Activated CD4-positive, alpha-beta T cell treated with anti-CD3 and anti-CD28 coated beads, Interleukin-2, amount 50 U/mL, for 1 hour (primary cell): ENCODE data around the gene UTF1.
"Not testable (repeated sequence)": the region's sequence is repeated elsewhere in the genome, so short reads cannot be mapped to it uniquely, and the experiment has no call there.

Source experiments
- DNase-seq: peaks from one replicate; pipeline ENCODE4 v3.0.0-alpha.2; 2020

UTF1 gene

DNA sequence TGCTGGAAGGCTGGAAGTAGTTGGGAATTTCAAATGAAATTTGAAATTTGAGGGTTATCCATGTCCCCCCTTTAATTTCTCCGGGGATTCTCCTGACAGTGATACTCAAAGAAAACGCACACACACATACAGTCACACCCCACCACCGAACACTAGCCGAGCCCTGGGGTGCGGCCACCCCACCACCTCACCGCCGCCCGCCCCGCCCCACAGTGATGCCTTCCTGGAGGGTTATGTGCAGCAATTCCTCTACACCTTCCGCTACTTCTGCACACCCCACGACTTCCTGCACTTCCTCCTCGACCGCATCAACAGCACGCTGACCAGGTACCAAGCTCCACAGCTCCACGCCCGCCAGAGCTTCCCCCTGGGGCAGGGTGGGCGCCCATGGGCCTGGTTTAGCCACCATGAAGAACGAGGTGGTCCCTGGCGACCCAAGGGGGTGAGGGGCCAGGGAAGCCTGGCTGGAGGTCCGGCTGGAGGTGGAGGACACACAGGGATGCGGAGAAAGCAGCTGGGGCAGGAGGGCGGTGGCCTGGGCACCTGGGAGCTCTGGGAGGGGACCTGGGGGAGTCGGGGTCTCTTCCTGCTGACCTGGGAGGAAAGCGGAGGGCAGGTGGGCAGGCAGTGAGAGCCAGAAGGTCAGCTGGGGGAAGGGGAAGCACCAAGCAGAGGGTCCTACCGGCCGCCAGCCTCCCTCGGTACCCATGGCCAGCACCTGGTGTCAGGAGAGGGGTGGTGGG is 19.4 kb upstream of the UTF1 start:
- DNase-seq = no peak

DNA sequence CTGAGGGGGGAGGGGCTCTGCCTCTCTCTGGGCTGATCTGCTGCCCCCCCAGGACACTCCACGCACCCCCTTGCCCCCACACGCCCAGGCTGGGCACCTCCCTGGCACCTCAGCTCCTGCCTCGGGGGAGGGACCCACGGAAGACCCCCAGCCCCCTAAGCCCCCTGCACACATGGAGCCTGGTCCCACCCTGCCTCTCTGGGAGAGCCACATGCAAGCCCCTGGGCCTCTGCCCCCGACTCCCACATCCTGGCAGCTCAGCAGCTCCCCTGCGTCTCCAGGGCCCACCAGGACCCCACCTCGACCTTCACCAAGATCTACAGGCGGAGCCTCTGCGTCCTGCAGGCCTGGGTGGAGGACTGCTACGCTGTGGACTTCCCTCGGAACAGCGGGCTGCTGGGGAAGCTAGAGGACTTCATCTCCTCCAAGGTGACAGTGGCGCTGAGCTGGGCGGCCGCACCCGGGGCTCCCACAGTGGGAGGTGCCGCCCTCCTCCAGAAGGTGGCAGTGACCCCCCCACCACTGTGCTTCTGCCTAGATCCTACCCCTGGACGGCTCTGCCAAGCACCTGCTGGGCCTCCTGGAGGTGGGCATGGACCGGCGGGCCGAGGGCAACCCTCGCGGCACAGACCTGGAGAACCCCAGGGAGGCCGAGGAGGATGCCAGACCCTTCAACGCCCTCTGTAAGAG is 18.7 kb upstream of the UTF1 start:
- DNase-seq = no peak

DNA sequence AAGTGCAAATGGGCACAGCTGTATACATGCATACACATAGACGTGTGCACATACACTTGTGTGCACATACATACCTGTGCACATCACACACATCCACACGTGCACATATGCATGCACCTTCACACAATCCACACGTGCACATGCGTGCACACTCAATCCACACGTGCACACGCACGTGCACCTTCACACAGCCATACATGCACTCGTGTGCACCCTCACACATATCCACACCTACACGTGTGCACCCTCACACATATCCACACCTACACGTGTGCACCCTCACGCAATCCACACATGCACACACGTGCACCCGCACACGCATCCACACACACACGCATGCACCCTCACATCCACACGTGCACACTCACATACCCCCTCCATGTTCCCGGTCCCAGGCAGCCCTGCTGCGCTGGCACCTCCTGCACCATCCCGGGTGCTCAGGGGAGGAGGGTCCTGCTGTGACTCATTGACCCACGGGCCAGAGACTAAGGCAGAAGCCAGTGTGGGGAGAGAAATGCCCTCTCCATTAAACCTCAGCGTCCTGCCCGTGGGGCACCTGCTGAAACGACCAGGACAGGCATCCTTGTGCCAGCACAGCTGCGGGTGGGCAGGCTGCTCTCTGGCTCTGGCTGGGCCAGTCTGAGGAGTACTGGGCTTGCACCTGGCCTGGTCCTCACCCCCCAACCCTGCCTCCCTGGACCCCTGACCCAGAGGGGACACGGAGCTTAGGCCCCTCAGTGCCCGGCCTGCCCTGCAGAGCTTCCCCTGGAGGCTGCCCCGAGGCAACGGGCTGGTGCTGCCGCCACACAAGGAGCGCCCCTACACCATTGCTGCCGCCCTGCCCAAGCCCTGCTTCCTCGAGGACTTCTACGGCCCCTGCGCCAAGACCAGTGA is 17.8 kb upstream of the UTF1 start:
- no peak for DNase-seq

DNA sequence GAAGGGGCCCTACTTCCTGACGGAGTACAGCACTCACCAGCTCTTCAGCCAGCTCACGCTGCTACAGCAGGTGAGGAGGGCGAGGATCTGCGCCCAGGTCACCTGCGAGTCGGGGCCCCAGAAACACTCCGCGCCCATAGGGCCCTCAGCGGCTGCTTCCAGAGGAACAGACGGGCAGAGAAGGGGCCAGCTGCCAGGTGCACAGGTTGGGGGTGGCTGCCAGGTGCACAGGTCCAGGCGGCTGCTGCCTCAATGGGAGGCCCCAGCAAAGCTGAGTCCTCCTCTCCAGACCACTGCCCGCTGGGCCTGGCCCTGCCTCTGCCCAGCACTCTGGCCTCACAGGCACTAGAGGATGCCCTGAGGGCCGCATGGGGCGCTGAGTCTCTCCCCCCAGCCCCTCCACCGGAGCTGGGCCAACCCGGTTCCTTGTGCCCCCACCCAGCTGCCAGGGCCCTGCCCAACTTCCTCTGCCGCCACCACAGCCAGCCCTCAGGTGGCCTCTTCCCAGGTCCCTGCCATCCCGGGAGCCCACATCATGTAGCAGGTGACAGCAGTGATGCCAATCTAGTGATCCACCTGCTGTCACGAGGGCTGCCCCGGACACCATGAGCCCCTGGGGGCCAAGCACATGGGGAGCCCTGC is 17.0 kb upstream of the UTF1 start:
- no peak for DNase-seq

DNA sequence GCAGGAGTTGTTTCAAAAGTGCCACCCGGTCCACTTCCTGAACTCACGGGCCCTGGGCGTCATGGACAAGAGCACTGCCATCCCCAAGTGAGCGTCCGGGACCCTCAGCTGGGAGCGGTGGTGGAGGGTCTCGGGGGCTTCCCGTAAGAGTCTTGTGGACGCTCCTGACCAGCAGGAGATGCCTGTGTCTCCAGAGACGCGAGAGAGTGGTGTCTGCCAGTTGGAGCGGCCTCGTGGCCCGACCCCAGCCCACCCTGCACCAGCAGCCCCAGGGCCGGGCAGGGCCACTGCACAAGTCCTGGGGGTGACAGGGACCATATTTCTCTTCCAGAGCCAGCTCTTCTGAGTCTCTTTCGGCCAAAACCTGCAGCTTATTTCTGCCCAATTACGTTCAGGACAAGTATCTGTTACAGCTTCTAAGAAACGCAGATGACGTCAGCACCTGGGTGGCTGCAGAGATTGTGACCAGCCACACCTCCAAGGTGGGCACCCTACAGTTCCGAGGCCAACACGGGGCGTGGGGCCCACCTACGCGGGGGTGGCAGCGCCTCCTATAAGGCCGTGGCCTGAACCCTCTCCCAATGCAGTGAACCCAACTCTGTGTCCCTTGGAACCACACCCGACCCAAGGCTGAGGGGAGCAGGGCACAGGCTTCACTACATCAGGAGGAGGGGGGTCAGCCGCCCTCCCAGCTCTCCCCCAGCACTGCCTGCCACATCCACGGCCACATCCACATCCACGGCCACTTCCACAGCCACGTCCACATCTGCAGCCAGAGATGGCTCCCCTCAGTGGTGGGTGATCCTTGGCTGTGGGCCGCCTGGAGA is 16.2 kb upstream of the UTF1 start:
- no peak for DNase-seq

DNA sequence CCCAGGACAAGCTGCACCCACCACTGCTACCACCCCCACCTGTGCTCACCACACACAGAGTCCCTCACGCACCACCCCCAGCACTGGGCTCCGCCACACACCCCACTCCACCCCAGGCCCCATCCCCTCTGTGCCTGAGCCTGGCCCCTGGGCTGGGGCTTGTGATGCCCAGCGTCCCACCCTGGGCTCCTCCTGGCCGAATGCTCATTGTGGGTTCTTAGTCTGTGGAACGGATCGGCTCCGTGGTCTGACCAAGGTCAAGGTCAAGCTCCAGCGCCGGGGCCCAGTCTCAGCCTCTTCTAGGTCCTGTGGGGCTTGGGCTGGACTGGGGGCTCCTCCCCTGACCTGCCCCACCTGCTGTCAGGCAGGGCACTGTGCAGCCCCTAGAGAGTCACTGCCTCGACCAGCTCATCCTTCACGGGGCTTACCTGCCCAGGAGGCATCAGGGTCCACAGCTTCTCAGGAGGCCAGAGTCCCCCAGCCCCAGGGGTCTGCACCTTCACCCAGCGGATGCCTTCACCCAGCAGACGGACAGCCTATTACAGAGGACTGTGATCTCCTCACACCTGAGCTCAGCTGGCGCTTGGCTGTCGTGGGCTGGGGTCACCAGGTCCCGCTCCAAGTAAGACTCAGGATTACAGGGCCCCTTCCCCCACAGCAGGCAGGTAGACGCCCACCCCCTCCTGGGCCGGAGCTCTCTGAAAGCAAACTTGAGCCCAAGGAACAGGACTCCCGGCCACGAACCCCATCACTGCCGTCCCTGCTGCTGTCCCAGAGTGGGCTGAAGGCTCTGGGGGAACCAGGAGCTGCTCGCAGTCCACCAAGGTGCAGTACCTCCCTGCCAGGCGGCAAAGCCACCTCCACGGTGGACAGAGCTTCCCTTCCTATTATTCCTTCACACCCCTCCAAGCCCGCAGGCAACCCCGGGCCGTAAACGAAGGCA is 15.3 kb upstream of the UTF1 start:
- no peak for DNase-seq

DNA sequence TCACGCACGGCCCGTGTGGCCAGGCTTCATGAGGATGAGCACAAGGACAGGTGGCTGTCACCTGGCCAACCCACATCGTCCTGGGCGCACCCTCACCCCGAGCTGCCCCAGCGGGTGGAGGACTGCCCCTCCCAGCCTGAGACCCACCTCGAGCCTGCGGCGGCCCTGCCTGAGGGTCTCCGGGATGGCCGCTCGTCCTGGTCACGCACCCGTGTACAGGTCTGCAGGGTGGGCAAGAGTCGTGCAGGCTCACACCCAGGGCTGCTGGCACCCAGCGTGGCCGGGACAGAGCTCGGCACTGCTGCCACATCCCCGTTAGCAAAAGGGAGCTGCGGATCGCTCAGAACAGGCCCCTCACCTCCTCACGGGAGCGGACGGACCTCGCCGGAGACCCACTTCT is 14.4 kb upstream of the UTF1 start:
- no peak for DNase-seq

DNA sequence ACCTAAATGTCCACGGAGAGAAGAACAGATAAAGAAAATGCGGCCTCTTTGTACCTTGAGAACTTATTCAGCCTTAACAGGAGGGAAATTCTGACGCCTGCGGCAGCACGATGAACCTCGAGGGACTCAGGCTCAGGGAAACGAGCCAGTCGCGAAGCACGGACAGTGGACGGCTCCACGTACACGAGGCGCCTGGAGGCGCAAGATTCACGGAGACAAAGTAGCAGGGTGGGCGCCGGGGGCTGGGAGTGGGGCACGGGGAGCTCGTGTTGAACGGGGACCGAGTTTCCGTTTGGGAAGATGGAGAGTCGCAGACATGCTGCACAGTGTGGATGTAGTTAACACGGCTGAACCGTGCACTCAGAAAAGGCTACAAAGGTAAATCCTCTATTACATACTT is 13.2 kb upstream of the UTF1 start:
- no peak for DNase-seq

DNA sequence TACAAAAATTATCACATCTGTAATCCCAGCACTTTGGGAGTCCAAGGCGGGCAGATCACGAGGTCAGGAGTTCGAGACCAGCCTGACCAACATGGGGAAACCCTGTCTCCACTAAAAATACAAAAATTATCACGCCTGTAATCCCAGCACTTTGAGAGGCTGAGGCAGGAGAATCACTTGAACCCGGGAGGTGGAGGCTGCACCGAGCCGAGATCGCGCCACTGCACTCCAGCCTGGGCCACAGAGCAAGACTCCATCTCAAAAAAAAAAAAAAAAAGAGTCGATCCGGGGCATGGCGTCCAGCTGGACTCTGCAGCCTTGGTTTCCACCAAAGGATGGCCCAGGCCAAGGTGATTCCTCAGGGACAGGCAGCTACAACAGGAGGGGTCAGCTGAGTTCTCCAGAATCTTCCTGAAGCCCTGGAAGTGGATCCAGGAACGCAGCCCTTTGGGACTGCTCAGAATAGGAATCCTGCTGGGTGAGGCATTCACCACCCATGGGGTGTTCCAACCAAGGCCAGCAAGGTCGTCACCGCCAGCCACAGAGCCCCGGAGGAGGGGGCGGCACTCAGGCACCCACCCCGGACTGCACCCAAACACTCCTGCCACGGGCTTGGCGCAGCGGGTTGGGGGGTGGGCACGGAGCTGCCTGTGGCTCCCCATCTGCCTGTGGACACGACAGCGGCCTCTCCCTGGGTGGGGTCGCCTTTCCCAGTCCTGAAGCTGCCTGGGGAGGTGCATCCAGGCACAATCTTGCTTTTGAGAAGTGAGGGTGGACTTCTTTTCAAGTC is 12.0 kb upstream of the UTF1 start:
- no peak for DNase-seq

DNA sequence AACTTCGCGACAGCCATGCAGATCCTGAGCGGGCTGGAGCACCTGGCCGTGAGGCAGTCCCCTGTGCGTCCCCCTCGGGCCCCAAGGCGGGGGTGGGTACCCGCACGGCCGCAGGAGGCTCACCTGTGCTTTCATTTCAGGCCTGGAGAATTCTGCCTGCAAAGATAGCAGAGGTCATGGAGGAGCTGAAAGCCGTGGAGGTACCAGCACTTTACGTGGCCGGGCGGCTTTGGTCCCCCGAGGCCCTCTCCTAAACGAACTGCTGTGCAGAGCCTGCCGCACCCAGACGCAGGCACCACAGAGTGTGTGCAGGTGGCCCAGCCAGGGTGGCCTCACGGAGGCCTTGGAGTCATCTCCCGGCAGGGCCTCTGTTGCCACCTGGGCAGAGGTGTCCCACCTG is 11.1 kb upstream of the UTF1 start:
- DNase-seq = no peak

DNA sequence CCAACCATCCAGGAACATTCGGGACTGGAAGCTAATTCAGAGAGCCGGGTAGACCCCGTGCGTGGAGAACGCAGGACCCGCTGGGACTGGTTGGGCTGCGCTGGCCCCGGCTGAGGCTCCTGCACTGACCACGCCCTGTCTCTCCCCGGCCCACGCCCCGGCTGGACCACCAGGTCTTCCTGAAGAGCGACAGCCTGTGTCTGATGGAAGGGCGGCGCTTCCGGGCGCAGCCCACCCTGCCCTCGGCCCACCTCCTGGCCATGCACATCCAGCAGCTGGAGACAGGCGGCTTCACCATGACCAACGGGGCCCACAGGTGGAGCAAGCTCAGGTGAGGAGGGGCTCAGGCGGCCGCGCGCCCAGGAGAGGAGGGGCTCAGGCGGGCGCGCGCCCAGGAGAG is 10.2 kb upstream of the UTF1 start:
- DNase-seq = no peak

DNA sequence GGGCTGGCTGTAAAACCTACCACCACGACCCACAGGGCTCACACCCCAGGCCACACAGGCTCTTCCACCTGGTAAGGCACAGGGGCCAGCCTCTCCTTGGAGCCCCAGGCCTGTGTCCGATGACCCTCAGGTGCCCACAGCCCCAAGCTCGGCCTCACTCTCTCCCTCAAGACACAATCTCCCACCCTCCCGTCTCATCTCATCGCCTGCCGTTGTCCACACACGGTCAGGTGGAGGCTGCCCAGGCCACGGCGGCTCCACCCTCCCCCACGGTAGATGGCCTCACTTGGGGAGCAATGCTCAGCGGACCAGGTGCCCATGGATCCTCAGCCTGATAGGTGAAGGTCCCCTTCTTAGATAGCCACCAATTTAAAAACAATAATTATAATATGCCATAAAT is 8.7 kb upstream of the UTF1 start:
- no peak for DNase-seq

DNA sequence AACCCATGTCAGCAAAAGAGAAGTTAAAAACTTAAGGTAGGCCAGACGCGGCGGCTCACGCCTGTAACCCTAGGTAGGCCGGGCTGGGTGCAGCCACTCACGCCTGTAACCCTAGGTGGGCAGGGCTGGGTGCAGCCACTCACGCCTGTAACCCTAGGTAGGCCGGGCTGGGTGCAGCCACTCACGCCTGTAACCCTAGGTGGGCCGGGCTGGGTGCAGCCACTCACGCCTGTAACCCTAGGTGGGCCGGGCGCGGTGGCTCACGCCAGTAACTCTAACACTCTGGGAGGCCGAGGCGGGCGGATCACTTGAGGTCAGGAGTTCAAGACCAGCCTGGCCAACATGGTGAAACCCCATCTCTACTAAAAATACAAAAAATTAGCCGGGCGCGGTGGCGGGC is 8.3 kb upstream of the UTF1 start:
- not testable (repeated sequence) for DNase-seq

DNA sequence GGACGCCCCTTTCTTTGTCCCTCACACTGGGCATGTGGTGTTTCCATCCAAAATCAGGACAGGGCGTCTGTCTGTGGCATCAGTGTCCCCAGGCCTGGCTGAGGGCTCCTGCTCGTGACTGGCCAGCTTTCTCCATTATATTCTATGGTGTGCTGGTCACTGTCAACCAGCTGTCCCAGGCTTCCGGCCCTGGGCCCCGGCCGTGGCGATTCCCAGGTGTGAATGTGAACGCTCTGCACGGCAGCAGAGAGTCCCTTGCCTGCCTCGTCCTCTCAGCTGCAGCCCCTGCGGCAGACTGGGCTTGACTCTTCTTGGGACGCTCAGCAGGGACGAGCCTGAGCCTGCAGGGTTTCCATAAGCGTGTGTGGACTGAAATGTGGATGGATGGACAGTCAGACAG is 5.9 kb upstream of the UTF1 start:
- no peak for DNase-seq

DNA sequence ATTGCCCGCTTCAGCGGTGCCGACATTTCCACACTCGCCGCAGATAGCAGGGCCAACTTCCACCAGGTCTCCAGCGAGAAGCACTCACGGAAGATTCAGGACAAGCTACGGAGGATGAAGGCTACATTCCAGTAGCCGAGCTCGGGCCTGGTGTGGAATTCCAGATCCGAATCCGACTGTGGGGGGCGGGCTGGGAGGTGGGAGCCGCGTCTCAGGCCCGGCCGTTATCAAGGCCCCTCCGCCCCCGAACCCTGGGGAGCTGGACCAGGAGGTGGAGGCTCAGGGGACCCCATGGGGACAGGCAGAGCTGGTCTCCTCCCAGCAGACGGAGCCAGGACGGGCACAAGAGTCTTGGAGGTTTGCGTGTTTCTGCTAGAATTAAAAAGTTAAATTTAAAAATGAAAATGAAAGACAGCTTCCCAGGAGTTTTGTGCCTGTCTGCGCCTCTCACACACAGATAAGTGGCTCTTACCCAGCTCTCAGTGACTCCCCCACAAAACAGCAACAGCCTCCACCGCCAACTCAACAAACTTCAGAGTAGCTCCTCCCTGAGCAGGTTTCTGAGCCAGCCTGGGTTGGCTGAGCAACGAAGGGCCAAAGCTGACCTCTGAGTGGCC is 5.2 kb upstream of the UTF1 start:
- no peak for DNase-seq

DNA sequence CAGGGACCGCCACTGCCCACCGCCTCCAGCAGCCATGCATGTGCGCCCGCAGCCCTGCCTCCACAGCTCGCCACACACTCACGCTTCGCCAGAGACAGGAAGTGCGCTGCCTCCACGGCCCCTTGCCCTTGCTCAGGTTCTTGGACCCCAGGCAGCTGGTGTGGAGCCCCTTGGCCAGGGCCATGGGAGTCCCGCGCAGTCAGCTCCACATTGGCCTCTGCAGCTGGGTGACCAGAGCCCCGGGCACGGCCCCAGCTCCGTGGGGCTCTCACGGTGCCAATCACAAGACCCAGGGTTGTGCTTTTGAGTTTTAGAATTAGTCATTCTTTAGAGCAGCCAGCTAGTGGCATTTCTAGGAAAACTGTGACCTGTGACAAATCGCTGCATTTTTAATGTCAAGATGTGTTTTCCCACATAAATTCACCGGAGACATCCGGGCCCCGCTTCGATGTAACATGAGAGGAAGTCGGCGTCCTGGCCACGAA is 4.3 kb upstream of the UTF1 start:
- no peak for DNase-seq

DNA sequence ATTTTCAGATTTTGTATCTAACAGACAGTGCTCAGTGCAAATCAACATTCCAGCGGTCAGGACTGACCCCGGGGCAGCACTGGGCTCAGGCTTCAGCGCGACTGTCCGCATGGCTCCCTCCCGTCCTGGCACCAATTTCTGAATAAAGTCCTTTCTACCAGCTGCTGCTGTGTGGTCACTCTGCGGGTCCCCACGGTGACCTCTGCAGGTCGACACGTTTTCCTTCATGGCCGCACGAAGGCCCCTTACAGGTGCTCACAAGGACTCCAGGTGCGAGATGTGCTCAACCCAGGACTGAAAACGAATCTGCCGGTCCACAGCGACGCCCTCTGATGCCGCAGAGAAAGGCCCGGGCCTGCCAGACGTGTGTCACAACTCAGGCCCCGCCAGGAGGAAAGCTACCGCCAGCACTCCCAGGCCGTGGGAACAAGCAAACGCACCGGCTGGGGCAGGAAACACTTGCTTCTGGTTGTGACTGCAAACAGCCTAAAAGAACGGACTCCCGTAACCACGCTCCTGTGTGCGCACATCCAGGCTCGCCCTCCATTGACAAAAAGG is 3.7 kb upstream of the UTF1 start:
- DNase-seq = no peak

DNA sequence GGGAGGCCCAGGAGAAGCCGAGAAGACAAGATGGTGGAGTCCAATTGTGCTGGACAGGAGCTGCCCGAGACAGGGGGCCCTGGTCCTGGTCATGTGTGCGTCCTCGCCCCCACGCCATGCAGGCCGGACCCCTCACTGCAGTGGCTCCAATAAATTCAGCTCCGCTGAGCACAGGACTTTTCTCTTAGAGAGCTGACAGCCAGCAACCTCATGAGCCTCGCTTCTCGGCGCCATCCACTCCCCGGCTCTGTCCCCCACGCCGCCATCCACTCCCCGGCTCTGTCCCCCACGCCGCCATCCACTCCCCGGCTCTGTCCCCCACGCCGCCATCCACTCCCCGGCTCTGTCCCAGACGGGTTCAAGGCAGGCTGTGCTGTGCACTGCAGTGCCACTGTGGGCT is 2.8 kb upstream of the UTF1 start:
- no peak for DNase-seq

DNA sequence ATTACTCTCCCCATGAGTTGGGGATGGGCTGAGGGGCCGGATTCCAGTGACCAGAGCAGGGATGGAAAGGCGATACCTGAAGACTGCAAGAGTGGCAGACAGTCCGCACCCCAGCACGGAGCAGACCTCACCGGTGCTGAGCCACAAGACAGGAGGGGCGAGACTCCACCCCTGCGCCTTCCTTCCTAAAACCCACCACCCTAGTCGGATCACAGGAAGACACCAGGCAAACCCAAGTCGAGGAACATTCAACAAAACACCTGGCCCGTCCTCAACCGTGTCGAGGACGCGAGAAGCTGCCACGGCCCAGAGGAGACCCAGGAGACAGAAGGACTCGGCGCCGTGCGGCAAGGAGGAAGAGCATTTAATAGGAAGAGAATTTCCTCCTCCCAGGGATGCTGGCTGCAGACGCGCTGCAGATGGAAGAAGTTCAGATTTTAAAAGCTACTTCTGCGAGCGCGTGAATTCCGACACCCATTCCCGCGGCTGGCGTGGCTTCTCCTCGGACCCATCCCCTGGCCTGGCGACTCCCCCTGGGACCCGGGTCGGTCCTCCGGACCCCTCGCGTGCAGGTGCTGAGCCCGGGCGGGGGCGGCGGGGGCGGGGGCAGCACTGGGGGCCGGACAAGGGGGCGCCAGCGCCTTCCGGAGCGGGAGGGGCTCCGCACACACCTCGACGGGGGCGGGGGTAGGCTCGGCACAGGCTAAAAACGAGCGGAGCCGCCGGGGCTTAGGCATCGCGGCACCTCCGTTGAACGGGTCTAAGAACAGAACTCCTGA is 563 bp upstream of the UTF1 start:
- DNase-seq = no peak
